ENCODE measurements around the gene NFKBIA. TPM values are rescaled to one million over a fixed set of nuclear protein-coding genes. Genes with fewer than 3 reads are reported as not detected.

NFKBIA gene
- total RNA-seq, 1 donor from 2014 or later: 41.0 TPM

- TF ChIP-seq CTCF (IDR thresholded peaks at IDR 0.05): no peak
- H3K4me1 Mint-ChIP-seq (ENCODE audit: low read depth): peaks cover 24% of the 10 kb centered on the region
- DNase-seq (ENCODE audit: low spot score): no peak
- H3K27me3 Mint-ChIP-seq (ENCODE audit: low read depth): no peaks in the 10 kb centered on the region
- H3K27ac Mint-ChIP-seq (ENCODE audit: unreplicated experiment): no peak overlapping the region
- H3K4me3 Mint-ChIP-seq (ENCODE audit: unreplicated experiment): no peak overlapping the region
- no peaks in the 10 kb centered on the region for H3K36me3 Mint-ChIP-seq (ENCODE audit: low read depth)
- H3K9me3 Mint-ChIP-seq (ENCODE audit: low read depth): no peaks in the 10 kb centered on the region
Observed at GRCh38 chr14:35390577-35391387, 13.8 kb downstream of the NFKBIA start.

GRCh38 chr14:35389315-35389667 lies 15.3 kb downstream of the NFKBIA start:
- H3K4me1 Mint-ChIP-seq (ENCODE audit: low read depth): peaks cover 39% of the 10 kb centered on the region
- no peaks in the 10 kb centered on the region for H3K27me3 Mint-ChIP-seq (ENCODE audit: low read depth)
- H3K27ac Mint-ChIP-seq (ENCODE audit: unreplicated experiment): no peak overlapping the region
- no peaks in the 10 kb centered on the region for H3K9me3 Mint-ChIP-seq (ENCODE audit: low read depth)
- no peaks in the 10 kb centered on the region for H3K36me3 Mint-ChIP-seq (ENCODE audit: low read depth)
- no peak for DNase-seq (ENCODE audit: low spot score)
- TF ChIP-seq CTCF (IDR thresholded peaks at IDR 0.05): no peak
- H3K4me3 Mint-ChIP-seq (ENCODE audit: unreplicated experiment): no peak overlapping the region

- no peak for DNase-seq (ENCODE audit: low spot score)
- H3K9me3 Mint-ChIP-seq (ENCODE audit: low read depth): no peaks in the 10 kb centered on the region
- peaks cover 44% of the 10 kb centered on the region for H3K4me1 Mint-ChIP-seq (ENCODE audit: low read depth)
- H3K27ac Mint-ChIP-seq (ENCODE audit: unreplicated experiment): no peak overlapping the region
- no peak for TF ChIP-seq CTCF (IDR thresholded peaks at IDR 0.05)
- H3K36me3 Mint-ChIP-seq (ENCODE audit: low read depth): no peaks in the 10 kb centered on the region
- H3K27me3 Mint-ChIP-seq (ENCODE audit: low read depth): no peaks in the 10 kb centered on the region
- H3K4me3 Mint-ChIP-seq (ENCODE audit: unreplicated experiment): no peak overlapping the region
Observed at GRCh38 chr14:35388656-35389314, 15.8 kb downstream of the NFKBIA start.

GRCh38 chr14:35387713-35388579 lies 16.6 kb downstream of the NFKBIA start:
- no peak overlapping the region for H3K27ac Mint-ChIP-seq (ENCODE audit: unreplicated experiment)
- no peaks in the 10 kb centered on the region for H3K27me3 Mint-ChIP-seq (ENCODE audit: low read depth)
- no peak overlapping the region for H3K4me3 Mint-ChIP-seq (ENCODE audit: unreplicated experiment)
- no peak for TF ChIP-seq CTCF (IDR thresholded peaks at IDR 0.05)
- H3K4me1 Mint-ChIP-seq (ENCODE audit: low read depth): peaks cover 51% of the 10 kb centered on the region
- DNase-seq (ENCODE audit: low spot score): no peak
- H3K36me3 Mint-ChIP-seq (ENCODE audit: low read depth): no peaks in the 10 kb centered on the region
- no peaks in the 10 kb centered on the region for H3K9me3 Mint-ChIP-seq (ENCODE audit: low read depth)

- no peaks in the 10 kb centered on the region for H3K9me3 Mint-ChIP-seq (ENCODE audit: low read depth)
- H3K36me3 Mint-ChIP-seq (ENCODE audit: low read depth): no peaks in the 10 kb centered on the region
- no peak overlapping the region for H3K27ac Mint-ChIP-seq (ENCODE audit: unreplicated experiment)
Observed at GRCh38 chr14:35387219-35387618, 17.3 kb downstream of the NFKBIA start.

More at GRCh38 chr14:35387219-35387618, 17.3 kb downstream of the NFKBIA start:
- no peak for TF ChIP-seq CTCF (IDR thresholded peaks at IDR 0.05)
- Mint-ChIP-seq H3K4me3 (ENCODE audit: unreplicated experiment) (no peak overlapping the region), H3K27me3 (ENCODE audit: low read depth) (no peaks in the 10 kb centered on the region), H3K4me1 (ENCODE audit: low read depth) (peaks cover 51% of the 10 kb centered on the region)
- no peak for DNase-seq (ENCODE audit: low spot score)
